Esophagus muscularis mucosa (tissue), 4 donors: ENCODE measurements around the gene WDR87. TPM values are rescaled to one million over a fixed set of nuclear protein-coding genes. Genes with fewer than 3 reads are reported as not detected.
"Not testable (repeated sequence)": the region's sequence is repeated elsewhere in the genome, so short reads cannot be mapped to it uniquely, and the experiment has no call there.

ENCODE experiments used
- DNase-seq: peaks from one replicate; pipeline ENCODE4 v3.0.0-alpha.2; 2017; ENCODE audit errors: extremely low spot score
- H3K27ac ChIP-seq, 4 donors: fragments of 200-600 bp; sonication (generic); replicated peaks in 1 of 4; 1 replicate in 3 of 4; 2 replicates in 1 of 4; pipeline ENCODE4 v1.5.1; 2016 to 2019; ENCODE audit warnings: mild to moderate bottlenecking in 1 of 4
- H3K27me3 ChIP-seq, 4 donors: fragments of 200-600 bp; sonication (generic); one replicate each; pipeline versions ENCODE4 v1.5.1 to v1.6.0; 2016 to 2019
- H3K36me3 ChIP-seq, 4 donors: fragments of 200-600 bp; sonication (generic); one replicate each; pipeline ENCODE4 v1.5.1; 2016 to 2019
- H3K4me1 ChIP-seq, 4 donors: fragments of 200-600 bp; sonication (generic); one replicate each; pipeline ENCODE4 v1.5.1; 2016 to 2019
- H3K4me3 ChIP-seq, 4 donors: fragments of 200-600 bp; sonication (generic); 1 replicate in 2 of 4; 2 replicates in 2 of 4; pipeline ENCODE4 v1.5.1; 2016 to 2019; ENCODE audit warnings: mild to moderate bottlenecking in 4 of 4, moderate library complexity in 1 of 4
- H3K9me3 ChIP-seq, 4 donors: fragments of 200-600 bp; sonication (generic); 1 replicate in 3 of 4; 2 replicates in 1 of 4; pipeline ENCODE4 v1.5.1; 2016 to 2019
- CTCF ChIP-seq, 3 experiments: fragments of 200-600 bp in 2 of 3; fragments of 450-650 bp in 1 of 3; sonication (generic) in 2 of 3; IDR thresholded peaks; one replicate each; pipeline ENCODE4 v1.5.1; 2017 to 2019; ENCODE audit warnings: antibody characterized with exemption in 3 of 3, mild to moderate bottlenecking in 2 of 3, moderate library complexity in 1 of 3
- EP300 ChIP-seq: sonication (generic); formaldehyde crosslinking; IDR thresholded peaks from one replicate; pipeline ENCODE4 v1.6.1; 2017; ENCODE audit warnings: antibody characterized with exemption
- POLR2A ChIP-seq: fragments of 450-650 bp; IDR thresholded peaks from one replicate; pipeline ENCODE4 v1.6.1; 2017; ENCODE audit warnings: antibody characterized with exemption, moderate library complexity, mild to moderate bottlenecking, low read depth
- POLR2AphosphoS5 ChIP-seq, 2 donors: sonication (generic); formaldehyde crosslinking; IDR thresholded peaks; one replicate each; pipeline ENCODE4 v1.6.1; 2017; ENCODE audit warnings: antibody characterized with exemption in 2 of 2
- whole genome bisulfite sequencing: methylation state at CpG from one replicate; pipeline ENCODE4 v1.1.5; 2018; 5-methylcytosine and 5-hydroxymethylcytosine counted together
- intact Hi-C: fragments of 100-400 bp; cut with DNase I; formaldehyde crosslinking; loops from one replicate; pipeline ENCODE4 v1.15.1; 2023
- total RNA-seq, 4 donors: library from RNA; depleted of rRNA; stranded (reverse); fragments of >200 nt; gene quantifications; one replicate each; pipeline versions ENCODE4 v1.1.0 to v1.2.1, GENCODE V29; 2016

The WDR87 gene
- total RNA-seq, 4 donors from 2014 or later: not detected

GRCh38 chr19:37928527-37929286, 22.3 kb upstream of the WDR87 start:
- H3K36me3 ChIP-seq: no peaks in the 10 kb centered on the region
- no peak for DNase-seq
- H3K4me1 ChIP-seq: peaks cover 12 to 28% (median 23%) of the 10 kb centered on the region in 4 donors
- no peak for TF ChIP-seq POLR2AphosphoS5 (IDR thresholded peaks at IDR 0.05)
- no peak for TF ChIP-seq CTCF (IDR thresholded peaks at IDR 0.05)
- TF ChIP-seq POLR2A: no peak
- no peak for TF ChIP-seq EP300
- no peak overlapping the region for H3K27ac ChIP-seq
- H3K9me3 ChIP-seq: no peaks in the 10 kb centered on the region
- 65% methylated on average over 5 of the region's 5 CpGs for WGBS
- H3K4me3 ChIP-seq: no peak overlapping the region
- intact Hi-C loops: no loop called here
- H3K27me3 ChIP-seq: no peaks in the 10 kb centered on the region

DNA sequence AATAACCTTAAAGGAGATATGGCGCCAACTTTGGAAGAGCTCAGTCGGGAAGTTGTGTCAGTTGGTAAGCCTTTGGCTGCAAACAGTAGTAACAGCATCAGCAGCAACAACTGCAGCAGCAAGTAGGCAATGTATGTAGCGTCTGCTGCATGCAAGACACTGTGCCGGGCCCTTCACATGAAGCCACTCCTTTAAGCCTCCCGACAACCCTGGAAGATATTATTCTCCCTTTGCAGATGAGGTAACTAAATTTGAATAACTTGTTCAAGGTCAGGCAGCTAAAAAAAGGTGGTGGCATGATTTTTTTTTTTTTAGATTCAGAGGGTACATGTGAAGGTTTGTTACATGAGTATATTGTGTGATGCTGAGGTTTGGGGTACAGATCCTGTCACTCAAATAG, 20.3 kb upstream of the WDR87 start:
- intact Hi-C loops: no loop called here
- H3K4me1 ChIP-seq: peaks cover under 1 to 8% (median 4%) of the 10 kb centered on the region in 4 donors
- H3K27me3 ChIP-seq: no peaks in the 10 kb centered on the region
- H3K36me3 ChIP-seq: peaks cover 0 to 3% (median 0%) of the 10 kb centered on the region in 4 donors
- H3K27ac ChIP-seq: no peak overlapping the region
- TF ChIP-seq POLR2A: no peak
- no peak overlapping the region for H3K4me3 ChIP-seq
- H3K9me3 ChIP-seq: no peaks in the 10 kb centered on the region
- 75% methylated on average over 5 of the region's 5 CpGs for WGBS
- DNase-seq: no peak

GRCh38 chr19:37926255-37926654, 19.9 kb upstream of the WDR87 start:
- Histone ChIP-seq H3K4me1 (peaks cover 0 to 3% (median 0%) of the 10 kb centered on the region in 4 donors), H3K36me3 (peaks cover 0 to 6% (median 0%) of the 10 kb centered on the region in 4 donors), H3K27ac (no peak overlapping the region), H3K27me3 (no peaks in the 10 kb centered on the region), H3K4me3 (no peak overlapping the region), H3K9me3 (no peaks in the 10 kb centered on the region)
- intact Hi-C loops: no loop called here
- no peak for DNase-seq
- WGBS: 87% methylated on average over 10 of the region's 10 CpGs
- no peak for TF ChIP-seq POLR2A
- no peak for TF ChIP-seq POLR2AphosphoS5 (IDR thresholded peaks at IDR 0.05)
- no peak for TF ChIP-seq EP300
- no peak for TF ChIP-seq CTCF (IDR thresholded peaks at IDR 0.05)

DNA sequence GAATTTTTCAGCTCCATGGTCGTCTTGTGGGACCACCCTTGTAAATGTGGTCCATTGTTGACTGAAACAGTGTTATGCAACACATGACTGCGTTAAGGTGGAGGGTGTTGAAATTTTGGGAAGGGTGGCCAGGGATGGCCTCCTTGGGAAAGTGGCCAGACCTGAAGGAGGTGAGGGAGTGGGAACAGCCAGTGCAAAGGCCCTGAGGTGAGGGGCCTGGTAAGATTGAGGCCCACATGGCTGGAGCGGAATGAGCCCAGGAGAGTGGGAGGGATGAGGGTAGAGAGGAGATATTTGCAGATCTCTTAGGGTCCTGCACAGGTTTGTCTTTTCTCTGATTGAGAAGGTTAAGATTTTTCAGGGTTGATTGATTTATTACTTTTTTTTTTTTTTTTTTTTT, 18.8 kb upstream of the WDR87 start:
- Histone ChIP-seq H3K4me1 (no peaks in the 10 kb centered on the region), H3K27me3 (no peaks in the 10 kb centered on the region), H3K4me3 (no peak overlapping the region), H3K9me3 (no peaks in the 10 kb centered on the region), H3K36me3 (peaks cover 0 to 13% (median 0%) of the 10 kb centered on the region in 4 donors), H3K27ac (no peak overlapping the region)
- 91% methylated on average over 3 of the region's 3 CpGs for WGBS
- no peak for DNase-seq
- intact Hi-C loops: no loop called here
- TF ChIP-seq POLR2A (no peak), EP300 (no peak), POLR2AphosphoS5 (IDR thresholded peaks at IDR 0.05) (no peak), CTCF (IDR thresholded peaks at IDR 0.05) (no peak)

DNA sequence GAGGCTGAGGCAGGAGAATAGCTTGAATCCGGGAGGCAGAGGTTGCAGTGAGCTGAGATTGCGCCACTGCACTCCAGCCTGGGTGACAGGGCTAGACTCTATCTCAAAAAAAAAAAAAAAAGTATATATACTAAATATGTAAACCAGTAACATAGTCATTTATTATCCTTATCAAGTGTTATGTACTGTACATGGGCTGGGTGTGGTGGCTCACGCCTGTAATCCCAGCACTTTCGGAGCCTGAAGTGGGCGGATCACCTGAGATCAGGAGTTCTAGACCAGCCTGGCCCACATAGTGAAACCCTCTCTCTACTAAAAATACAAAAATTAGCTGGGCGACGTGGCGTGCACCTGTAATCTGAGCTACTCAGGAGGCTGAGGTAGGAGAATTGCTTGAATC, 18.2 kb upstream of the WDR87 start:
- WGBS: 96% methylated on average over 8 of the region's 8 CpGs
- H3K27me3 ChIP-seq, H3K4me1 ChIP-seq, H3K4me3 ChIP-seq, intact Hi-C loops, H3K9me3 ChIP-seq, H3K27ac ChIP-seq, DNase-seq: not testable (repeated sequence)
- peaks cover 0 to 13% (median 0%) of the 10 kb centered on the region in 4 donors for H3K36me3 ChIP-seq
